HG02588 (cell line): Measurements from ENCODE around the gene METTL2B.

ENCODE experiments used
- ATAC-seq: cut with Tn5 transposase; IDR thresholded peaks from one replicate; pipeline ENCODE4 v1.9.1; 2021; ENCODE audit warnings: mild to moderate bottlenecking, moderate library complexity; ENCODE audit not compliant: unreplicated experiment

METTL2B gene

GRCh38 chr7:128476402-128477335 lies at the start of gene METTL2B:
TSS of gene METTL2B (plus strand) at chr7:128476748. CDS start at chr7:128476766, 18 bp downstream.
- peak; percentile 96 for ATAC-seq

GRCh38 chr7:128427289-128427891 lies 49.2 kb upstream of the METTL2B start:
- ATAC-seq, result no peak

- ATAC-seq, result no peak
Measured at GRCh38 chr7:128430207-128430606, 46.3 kb upstream of the METTL2B start.

- no peak for ATAC-seq
Measured at GRCh38 chr7:128431221-128431620, 45.3 kb upstream of the METTL2B start.

GRCh38 chr7:128431754-128432153 lies 44.8 kb upstream of the METTL2B start:
- ATAC-seq, result no peak

- no peak for ATAC-seq
Measured at GRCh38 chr7:128434413-128435326, 41.9 kb upstream of the METTL2B start.

- ATAC-seq, result no peak
Measured at GRCh38 chr7:128435327-128435686, 41.2 kb upstream of the METTL2B start.

- no peak for ATAC-seq
Measured at GRCh38 chr7:128437426-128438332, 38.9 kb upstream of the METTL2B start.

GRCh38 chr7:128442356-128442755 lies 34.2 kb upstream of the METTL2B start:
- ATAC-seq, result no peak

GRCh38 chr7:128443831-128444600 lies 32.5 kb upstream of the METTL2B start:
- ATAC-seq, result no peak

GRCh38 chr7:128446306-128446705 lies 30.2 kb upstream of the METTL2B start:
- no peak for ATAC-seq

GRCh38 chr7:128447941-128448564 lies 28.5 kb upstream of the METTL2B start:
- ATAC-seq, result no peak

- no peak for ATAC-seq
Measured at GRCh38 chr7:128448751-128449302, 27.7 kb upstream of the METTL2B start.

GRCh38 chr7:128450409-128450808 lies 26.1 kb upstream of the METTL2B start:
- no peak for ATAC-seq

GRCh38 chr7:128450913-128451312 lies 25.6 kb upstream of the METTL2B start:
- no peak for ATAC-seq

GRCh38 chr7:128452552-128452951 lies 24.0 kb upstream of the METTL2B start:
- no peak for ATAC-seq

- no peak for ATAC-seq
Measured at GRCh38 chr7:128453836-128454804, 22.4 kb upstream of the METTL2B start.
